Lung (tissue), 12 donors: ENCODE data around the gene GRIA1. TPM values are rescaled to one million over a fixed set of nuclear protein-coding genes. Genes with fewer than 3 reads are reported as not detected.
A peak's percentile ranks its signal among the peaks of the same experiment; 100 is the strongest.

ENCODE experiments used
- ATAC-seq: fragments of 200-7000 bp; cut with Tn5 transposase; one replicate; pipeline ENCODE4 v1.9.1; 2020; ENCODE audit warnings: moderate number of reproducible peaks; ENCODE audit not compliant: insufficient read depth, low FRiP score
- DNase-seq, 3 donors: peaks; one replicate each; pipeline ENCODE4 v3.0.0-alpha.2; 2013 to 2017
- H3K27ac ChIP-seq, 2 donors: one replicate each; pipeline ENCODE4 v1.5.1; 2013; ENCODE audit warnings: mild to moderate bottlenecking in 2 of 2, moderate library complexity in 2 of 2, control low read depth in 1 of 2, inconsistent platforms in 1 of 2, low read depth in 1 of 2, low read length in 1 of 2
- H3K27me3 ChIP-seq, 3 donors: one replicate each; pipeline ENCODE4 v1.5.1; 2013; ENCODE audit warnings: low read length in 2 of 3; ENCODE audit not compliant: control insufficient read depth in 3 of 3, insufficient read depth in 3 of 3
- H3K36me3 ChIP-seq, 4 donors: one replicate each; pipeline ENCODE4 v1.5.1; 2013; ENCODE audit warnings: low read length in 4 of 4, mild to moderate bottlenecking in 1 of 4, moderate library complexity in 1 of 4; ENCODE audit not compliant: control insufficient read depth in 4 of 4, insufficient read depth in 4 of 4
- H3K4me1 ChIP-seq, 5 donors: one replicate each; pipeline ENCODE4 v1.5.1; 2013; ENCODE audit warnings: low read length in 5 of 5, mild to moderate bottlenecking in 2 of 5, moderate library complexity in 1 of 5; ENCODE audit not compliant: control insufficient read depth in 5 of 5, insufficient read depth in 5 of 5
- H3K4me3 ChIP-seq: one replicate; pipeline ENCODE4 v1.5.1; 2013; ENCODE audit warnings: mild to moderate bottlenecking, control low read depth, moderate library complexity
- H3K9ac ChIP-seq, 2 donors: one replicate each; pipeline ENCODE4 v1.5.1; 2013; ENCODE audit warnings: low read length in 2 of 2, control low read depth in 1 of 2; ENCODE audit not compliant: insufficient read depth in 1 of 2
- H3K9me3 ChIP-seq, 4 donors: one replicate each; pipeline ENCODE4 v1.5.1; 2013; ENCODE audit warnings: low read length in 3 of 4, mild to moderate bottlenecking in 1 of 4, moderate library complexity in 1 of 4; ENCODE audit not compliant: control insufficient read depth in 4 of 4, insufficient read depth in 3 of 4
- WGBS, 2 donors: extraction: QIAGEN DNeasy Blood & Tissue Kit; methylation state at CpG; one replicate each; pipeline ENCODE4 v1.1.7; 2013; 5-methylcytosine and 5-hydroxymethylcytosine counted together
- polyA plus RNA-seq, 2 donors: library from polyadenylated mRNA; stranded (reverse); fragments of 200-250 nt; gene quantifications; one replicate each; pipeline ENCODE4 v1.2.1, GENCODE V29; 2013
- total RNA-seq, 2 donors: library from RNA; depleted of rRNA in 1 of 2; stranded (reverse); fragments of >200 nt in 1 of 2; gene quantifications; one replicate each; pipeline ENCODE4 v1.2.1, GENCODE V29; 2014 to 2021
- TF ChIP-seq, protein P1 (sequence below): IDR thresholded peaks from 2 replicates; pipeline ENCODE4 v1.5.1; 2012; ENCODE audit warnings: mild to moderate bottlenecking; ENCODE audit errors: control extremely low read depth, extremely low read depth
- donor health status: control.
- donor health status: control.
- donor health status: Bipolar disorder and iron deficiency.
- donor health status: healthy.
- donor health status: DM: yes; HTN: yes; CAD: no.

Gene GRIA1
- total and polyA plus RNA-seq, 4 donors: 1.1 to 12.5 (median 2.0) TPM

GRCh38 chr5:153690236-153690635, 199.8 kb downstream of the GRIA1 start:
- no peak overlapping the region for H3K4me3 ChIP-seq
- no peak for DNase-seq
- peaks cover 0 to 9% (median 1%) of the 10 kb centered on the region in 4 donors for H3K36me3 ChIP-seq
- WGBS, 2 donors: 94 to 96% methylated on average over 3 of the region's 3 CpGs
- TF ChIP-seq, protein P1, sequence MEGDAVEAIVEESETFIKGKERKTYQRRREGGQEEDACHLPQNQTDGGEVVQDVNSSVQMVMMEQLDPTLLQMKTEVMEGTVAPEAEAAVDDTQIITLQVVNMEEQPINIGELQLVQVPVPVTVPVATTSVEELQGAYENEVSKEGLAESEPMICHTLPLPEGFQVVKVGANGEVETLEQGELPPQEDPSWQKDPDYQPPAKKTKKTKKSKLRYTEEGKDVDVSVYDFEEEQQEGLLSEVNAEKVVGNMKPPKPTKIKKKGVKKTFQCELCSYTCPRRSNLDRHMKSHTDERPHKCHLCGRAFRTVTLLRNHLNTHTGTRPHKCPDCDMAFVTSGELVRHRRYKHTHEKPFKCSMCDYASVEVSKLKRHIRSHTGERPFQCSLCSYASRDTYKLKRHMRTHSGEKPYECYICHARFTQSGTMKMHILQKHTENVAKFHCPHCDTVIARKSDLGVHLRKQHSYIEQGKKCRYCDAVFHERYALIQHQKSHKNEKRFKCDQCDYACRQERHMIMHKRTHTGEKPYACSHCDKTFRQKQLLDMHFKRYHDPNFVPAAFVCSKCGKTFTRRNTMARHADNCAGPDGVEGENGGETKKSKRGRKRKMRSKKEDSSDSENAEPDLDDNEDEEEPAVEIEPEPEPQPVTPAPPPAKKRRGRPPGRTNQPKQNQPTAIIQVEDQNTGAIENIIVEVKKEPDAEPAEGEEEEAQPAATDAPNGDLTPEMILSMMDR: no peak
- H3K4me1 ChIP-seq: no peaks in the 10 kb centered on the region
- H3K27me3 ChIP-seq: no peaks in the 10 kb centered on the region
- no peak for ATAC-seq
- H3K27ac ChIP-seq: no peak overlapping the region
- H3K9ac ChIP-seq: no peak overlapping the region
- no peaks in the 10 kb centered on the region for H3K9me3 ChIP-seq

DNA sequence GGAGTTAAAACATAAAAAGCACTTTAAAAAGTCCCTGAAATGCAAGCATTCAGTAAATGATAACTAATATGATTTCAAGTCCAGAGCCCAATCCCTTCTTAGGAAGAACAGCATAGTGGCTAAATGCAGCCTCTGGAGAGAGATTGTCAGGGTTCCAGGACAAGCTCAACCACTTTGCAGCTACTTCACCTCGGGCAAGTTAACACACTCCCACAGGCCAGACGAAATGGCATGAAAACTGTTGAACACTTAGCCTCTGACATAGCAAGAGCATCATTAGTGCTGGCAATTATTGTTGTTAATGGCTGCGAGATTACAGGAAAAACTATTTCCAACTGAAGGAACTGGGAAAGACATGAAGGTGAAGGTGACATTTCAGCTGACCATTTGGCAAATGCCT, 205.8 kb downstream of the GRIA1 start:
- ATAC-seq (no peak), DNase-seq (peak in 1 of 3 donors; percentile 16)
- no peaks in the 10 kb centered on the region for H3K27me3 ChIP-seq
- H3K27ac ChIP-seq: no peak overlapping the region
- no peaks in the 10 kb centered on the region for H3K4me1 ChIP-seq
- H3K9ac ChIP-seq: no peak overlapping the region
- TF ChIP-seq, protein P1: no peak
- no peak overlapping the region for H3K4me3 ChIP-seq
- 60 to 80% methylated on average over 3 of the region's 3 CpGs for WGBS, 2 donors
- no peaks in the 10 kb centered on the region for H3K9me3 ChIP-seq
- H3K36me3 ChIP-seq: peaks cover 0 to 5% (median 0%) of the 10 kb centered on the region in 4 donors

GRCh38 chr5:153699035-153699434, 208.6 kb downstream of the GRIA1 start:
- 90 to 91% methylated on average over 3 of the region's 3 CpGs for WGBS, 2 donors
- no peak for DNase-seq
- no peak overlapping the region for H3K4me3 ChIP-seq
- no peaks in the 10 kb centered on the region for H3K27me3 ChIP-seq
- H3K9me3 ChIP-seq: no peaks in the 10 kb centered on the region
- H3K36me3 ChIP-seq: peaks cover 0 to 5% (median 0%) of the 10 kb centered on the region in 4 donors
- H3K9ac ChIP-seq: no peak overlapping the region
- H3K4me1 ChIP-seq: no peaks in the 10 kb centered on the region
- ATAC-seq: no peak
- H3K27ac ChIP-seq: no peak overlapping the region
- TF ChIP-seq, protein P1: no peak

GRCh38 chr5:153700940-153701339, 210.5 kb downstream of the GRIA1 start:
- no peak overlapping the region for H3K27ac ChIP-seq
- ATAC-seq (no peak), DNase-seq (no peak)
- H3K4me1 ChIP-seq: no peaks in the 10 kb centered on the region
- H3K27me3 ChIP-seq: no peaks in the 10 kb centered on the region
- H3K4me3 ChIP-seq: no peak overlapping the region
- TF ChIP-seq, protein P1: no peak
- peaks cover 0 to 5% (median 1%) of the 10 kb centered on the region in 4 donors for H3K36me3 ChIP-seq
- H3K9ac ChIP-seq: no peak overlapping the region
- H3K9me3 ChIP-seq: no peaks in the 10 kb centered on the region
